GM12864 (cell line): ENCODE data around the gene ANXA9.

Source experiments
- DNase-seq: peaks from one replicate; pipeline ENCODE4 v3.0.0-alpha.2; 2011; ENCODE audit warnings: low read depth
- H3K4me3 ChIP-seq: 2 replicates; pipeline ENCODE4 v1.5.1; 2011; ENCODE audit warnings: mild to moderate bottlenecking, low read depth, low read length, control low read depth
- TF ChIP-seq, protein P1 (sequence below): IDR thresholded peaks from 2 replicates; pipeline ENCODE4 v1.5.1; 2011; ENCODE audit warnings: low read depth, mild to moderate bottlenecking, moderate library complexity, low read length, control low read depth, inconsistent platforms; ENCODE audit errors: missing control alignments

The ANXA9 gene

DNA sequence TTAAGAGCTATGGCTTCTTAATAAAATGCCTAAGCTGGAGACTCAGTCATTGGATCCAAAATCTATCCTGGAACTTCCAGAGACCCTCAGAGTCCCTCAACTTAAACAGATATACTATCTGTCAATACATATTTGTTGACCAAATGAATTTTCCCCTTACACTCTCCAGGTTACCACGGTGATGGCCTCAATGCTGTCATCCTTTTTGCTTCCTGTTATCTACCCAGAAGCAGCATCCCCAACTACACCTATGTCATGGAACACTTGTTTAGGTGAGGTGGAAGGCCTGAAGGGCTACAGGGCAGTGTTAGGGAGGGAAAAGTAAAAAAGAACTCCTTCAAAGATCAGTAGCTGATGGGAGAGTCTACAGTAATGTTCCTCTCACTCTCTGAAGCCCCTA is 61.1 kb downstream of the ANXA9 start:
- TF ChIP-seq, protein P1, sequence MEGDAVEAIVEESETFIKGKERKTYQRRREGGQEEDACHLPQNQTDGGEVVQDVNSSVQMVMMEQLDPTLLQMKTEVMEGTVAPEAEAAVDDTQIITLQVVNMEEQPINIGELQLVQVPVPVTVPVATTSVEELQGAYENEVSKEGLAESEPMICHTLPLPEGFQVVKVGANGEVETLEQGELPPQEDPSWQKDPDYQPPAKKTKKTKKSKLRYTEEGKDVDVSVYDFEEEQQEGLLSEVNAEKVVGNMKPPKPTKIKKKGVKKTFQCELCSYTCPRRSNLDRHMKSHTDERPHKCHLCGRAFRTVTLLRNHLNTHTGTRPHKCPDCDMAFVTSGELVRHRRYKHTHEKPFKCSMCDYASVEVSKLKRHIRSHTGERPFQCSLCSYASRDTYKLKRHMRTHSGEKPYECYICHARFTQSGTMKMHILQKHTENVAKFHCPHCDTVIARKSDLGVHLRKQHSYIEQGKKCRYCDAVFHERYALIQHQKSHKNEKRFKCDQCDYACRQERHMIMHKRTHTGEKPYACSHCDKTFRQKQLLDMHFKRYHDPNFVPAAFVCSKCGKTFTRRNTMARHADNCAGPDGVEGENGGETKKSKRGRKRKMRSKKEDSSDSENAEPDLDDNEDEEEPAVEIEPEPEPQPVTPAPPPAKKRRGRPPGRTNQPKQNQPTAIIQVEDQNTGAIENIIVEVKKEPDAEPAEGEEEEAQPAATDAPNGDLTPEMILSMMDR: no peak
- H3K4me3 ChIP-seq: no peak overlapping the region
- DNase-seq: no peak
